Astrocyte of the spinal cord (primary cell): Measurements from ENCODE around the gene PRKCD.
A peak's percentile ranks its signal among the peaks of the same experiment; 100 is the strongest.

Experiments
- DNase-seq: peaks from one replicate; pipeline ENCODE4 v3.0.0; 2011; ENCODE audit warnings: low read depth, low spot score
- H3K4me3 ChIP-seq: 2 replicates; pipeline ENCODE4 v1.5.1; 2011; ENCODE audit warnings: low read depth, mild to moderate bottlenecking, low read length, moderate library complexity
- CTCF ChIP-seq: IDR thresholded peaks from 2 replicates; pipeline ENCODE4 v1.5.1; 2012; ENCODE audit warnings: low read depth, mild to moderate bottlenecking, low read length, inconsistent platforms
- in situ Hi-C: cut with HindIII; loops from 2 replicates; pipeline ENCODE4 v1.10.0; 2017; ENCODE audit warnings: low sequenced_read_pairs

The PRKCD gene

DNA sequence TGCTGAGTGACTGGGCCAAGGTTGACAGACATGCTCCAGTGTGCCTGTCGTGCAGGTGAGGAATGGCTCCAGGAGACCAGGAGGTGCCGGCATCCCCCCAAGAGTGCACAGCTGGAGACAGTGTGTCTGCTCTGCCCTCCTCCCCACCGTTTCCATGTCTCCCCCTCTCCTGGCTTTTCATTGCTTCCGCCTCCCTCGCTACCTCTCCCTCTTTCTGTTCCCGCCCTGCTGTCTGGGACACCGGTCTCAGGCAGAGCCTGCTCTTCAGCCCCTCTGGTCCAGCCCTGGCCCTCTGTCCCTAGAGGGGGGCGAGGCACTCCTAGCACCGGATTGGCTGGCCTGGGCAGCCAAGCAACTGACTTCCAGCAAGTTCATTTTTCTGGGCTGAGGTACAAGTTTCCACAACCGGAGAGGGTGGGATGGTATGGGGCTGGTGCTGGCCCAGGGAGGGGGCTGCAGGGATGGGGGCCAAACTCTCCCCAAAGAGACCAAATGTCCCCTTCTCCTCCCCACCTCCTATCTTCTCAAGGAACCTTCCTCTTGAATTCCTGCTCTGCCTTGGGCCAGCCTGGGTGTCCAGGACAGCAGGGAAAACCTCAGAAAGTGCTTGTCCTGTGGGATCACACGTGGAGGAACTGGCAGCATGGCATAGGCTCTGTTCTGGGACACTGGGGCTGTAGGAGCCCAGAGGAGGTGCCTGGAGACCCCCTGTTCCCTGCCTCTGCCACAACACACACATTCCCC lies 32.6 kb downstream of the PRKCD start:
- no peak overlapping the region for H3K4me3 ChIP-seq
- DNase-seq = peak; percentile 12
- no peak for TF ChIP-seq CTCF
- in situ Hi-C loops = no loop called here

GRCh38 chr3:53194210-53195065 lies 33.4 kb downstream of the PRKCD start:
- TF ChIP-seq CTCF = no peak
- in situ Hi-C loops = no loop called here
- H3K4me3 ChIP-seq = no peak overlapping the region
- peak; percentile 53 for DNase-seq

GRCh38 chr3:53195066-53195450 lies 34.0 kb downstream of the PRKCD start:
- no peak overlapping the region for H3K4me3 ChIP-seq
- DNase-seq = no peak
- TF ChIP-seq CTCF = no peak
- in situ Hi-C loops = no loop called here

DNA sequence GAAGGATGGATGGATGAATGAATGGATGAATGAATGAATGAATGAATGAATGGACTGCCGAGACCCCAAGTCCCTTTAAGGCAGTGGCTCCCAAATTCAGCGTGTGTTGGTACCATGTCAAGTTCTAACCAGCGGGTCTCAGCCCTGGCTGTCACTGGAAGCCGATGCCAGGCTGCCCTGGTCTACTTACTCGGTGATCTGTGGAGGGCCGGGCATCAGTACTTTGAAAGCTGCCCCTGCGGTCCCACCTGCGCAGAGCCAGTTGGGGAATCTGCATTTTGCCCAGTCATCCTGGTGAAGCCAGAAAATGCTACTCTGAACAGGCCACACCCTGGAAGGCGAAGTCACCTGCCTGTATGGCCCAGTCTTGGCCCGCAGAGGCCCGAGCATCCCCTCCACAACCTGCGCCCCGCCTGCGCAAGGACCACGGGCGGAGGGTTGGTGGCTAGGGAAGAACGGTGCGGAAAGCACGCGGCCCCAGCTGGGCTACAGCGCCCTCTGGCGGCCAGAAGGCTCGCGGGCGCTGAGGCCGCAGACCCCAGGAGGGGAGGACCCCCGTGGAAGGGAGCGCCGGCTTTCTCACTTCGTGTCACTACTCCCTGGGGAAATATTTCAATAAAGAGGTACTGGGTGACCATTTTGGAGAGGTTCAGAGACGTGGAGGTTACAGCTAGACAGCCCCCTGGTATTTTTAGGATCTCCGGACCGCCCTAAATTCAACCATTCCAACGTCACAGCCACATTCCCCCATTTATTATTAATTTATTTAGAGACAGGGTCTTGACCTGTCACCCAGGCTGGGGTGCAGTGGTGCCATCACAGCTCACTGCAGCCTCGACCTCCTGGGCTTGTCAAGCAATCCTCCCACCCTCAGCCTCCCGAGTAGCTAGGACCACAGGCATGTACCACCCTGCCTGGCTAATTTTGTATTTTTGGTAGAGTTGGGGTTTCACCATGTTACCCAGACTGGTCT lies 34.9 kb downstream of the PRKCD start:
- TF ChIP-seq CTCF = peak; percentile 99
- H3K4me3 ChIP-seq = no peak overlapping the region
- DNase-seq = peak; percentile 29
- in situ Hi-C loops = no loop called here

DNA sequence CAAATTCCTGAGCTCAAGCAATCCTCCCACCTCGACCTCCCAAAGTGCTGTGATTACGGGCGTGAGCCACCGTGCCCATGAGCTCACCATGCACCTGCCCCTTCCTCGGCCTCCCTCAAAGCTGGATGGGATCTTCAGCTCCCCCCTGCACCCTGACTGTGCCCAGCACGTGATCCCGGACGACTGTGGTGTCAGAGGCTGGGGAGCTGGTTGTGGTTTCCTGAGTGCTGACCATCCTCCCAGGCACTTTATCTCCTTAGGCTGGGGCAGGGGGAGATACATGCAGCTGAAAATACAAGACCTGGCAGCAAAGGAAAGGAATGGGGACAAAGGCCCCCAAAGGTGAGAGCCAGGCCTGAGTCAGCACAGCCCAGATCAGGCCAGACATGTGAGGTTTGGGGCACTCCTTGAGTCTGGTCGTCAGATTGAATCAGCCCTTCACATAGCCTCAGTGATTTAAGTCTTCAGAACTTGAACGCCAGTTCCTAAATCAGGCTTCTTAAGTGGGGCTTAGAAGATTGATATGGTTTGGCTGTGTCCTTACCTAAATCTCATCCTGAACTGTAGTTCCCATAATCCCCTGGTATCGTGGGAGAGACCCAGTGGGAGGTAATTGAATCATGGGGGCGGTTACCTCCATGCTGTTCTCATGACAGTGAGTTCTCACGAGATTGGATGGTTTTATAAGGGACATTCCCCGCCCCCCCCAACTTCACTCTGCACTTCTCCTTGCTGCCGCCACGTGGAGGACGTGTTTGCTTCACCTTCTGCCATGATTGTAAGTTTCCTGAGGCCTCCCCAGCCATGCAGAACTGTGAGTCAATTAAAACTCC lies 35.8 kb downstream of the PRKCD start:
- in situ Hi-C loops = no loop called here
- no peak overlapping the region for H3K4me3 ChIP-seq
- peak; percentile 66 for DNase-seq
- no peak for TF ChIP-seq CTCF
